OCI-M2 (cell line): ENCODE measurements around the gene HEXIM1.
"Not testable (repeated sequence)": the region's sequence is repeated elsewhere in the genome, so short reads cannot be mapped to it uniquely, and the experiment has no call there.

Experiments used
- DNase-seq: peaks from one replicate; lab custom pipeline; 2025; ENCODE audit not compliant: unreplicated experiment; lab: John Stamatoyannopoulos, UW

The HEXIM1 gene

GRCh38 chr17:45113424-45113754, 34.9 kb upstream of the HEXIM1 start:
- no peak for DNase-seq

GRCh38 chr17:45114117-45114932, 34.0 kb upstream of the HEXIM1 start:
- no peak for DNase-seq

GRCh38 chr17:45115015-45115625, 33.2 kb upstream of the HEXIM1 start:
- DNase-seq, result no peak

DNA sequence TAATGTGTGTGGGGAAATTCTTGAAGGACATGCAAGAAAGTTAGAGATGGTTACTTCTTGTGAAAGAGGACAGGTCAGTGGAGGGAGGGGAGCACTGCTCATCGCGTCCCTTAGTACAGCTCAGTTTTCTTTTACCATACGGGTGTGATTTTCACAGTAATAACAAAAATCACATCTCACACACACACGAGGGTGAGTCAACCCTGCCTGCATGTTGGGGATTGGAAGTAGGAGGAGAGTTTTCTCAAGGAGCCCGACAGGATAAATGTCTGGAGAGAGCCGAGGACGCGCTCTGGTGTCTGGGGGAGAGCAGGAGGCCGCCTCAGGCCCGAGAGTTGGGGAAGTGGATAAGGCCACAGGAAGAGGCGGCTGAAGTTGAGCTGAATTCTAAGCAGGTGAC, 32.4 kb upstream of the HEXIM1 start:
- DNase-seq, result no peak

GRCh38 chr17:45116434-45117016, 31.8 kb upstream of the HEXIM1 start:
- DNase-seq, result no peak

- DNase-seq, result no peak
Observed at GRCh38 chr17:45117334-45117733, 30.9 kb upstream of the HEXIM1 start.

- no peak for DNase-seq
Observed at GRCh38 chr17:45117848-45118646, 30.2 kb upstream of the HEXIM1 start.

- DNase-seq, result no peak
Observed at GRCh38 chr17:45118691-45119090, 29.6 kb upstream of the HEXIM1 start.

- no peak for DNase-seq
Observed at GRCh38 chr17:45119964-45120363, 28.3 kb upstream of the HEXIM1 start.

- DNase-seq, result no peak
Observed at GRCh38 chr17:45120558-45120957, 27.7 kb upstream of the HEXIM1 start.

DNA sequence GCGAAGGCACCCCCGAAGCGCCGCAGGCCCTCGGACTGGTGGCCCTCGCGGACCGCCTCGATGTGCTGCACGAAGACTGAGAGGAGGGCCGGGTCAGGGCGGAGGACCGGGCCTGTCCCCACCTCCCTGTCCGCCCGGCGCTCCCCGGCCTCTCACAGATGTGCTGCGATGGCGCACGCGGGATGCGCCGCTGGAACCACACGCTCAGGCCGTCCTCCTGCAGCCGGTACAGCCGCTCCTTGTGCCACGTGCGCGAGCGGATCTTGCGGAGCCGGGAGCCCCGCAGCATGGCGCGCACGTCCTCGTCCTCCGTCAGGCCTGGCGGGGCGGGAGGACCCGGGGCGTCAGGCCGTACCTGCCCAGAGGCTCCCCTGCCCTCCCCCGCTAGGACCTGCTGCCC, 27.2 kb upstream of the HEXIM1 start:
- no peak for DNase-seq

DNA sequence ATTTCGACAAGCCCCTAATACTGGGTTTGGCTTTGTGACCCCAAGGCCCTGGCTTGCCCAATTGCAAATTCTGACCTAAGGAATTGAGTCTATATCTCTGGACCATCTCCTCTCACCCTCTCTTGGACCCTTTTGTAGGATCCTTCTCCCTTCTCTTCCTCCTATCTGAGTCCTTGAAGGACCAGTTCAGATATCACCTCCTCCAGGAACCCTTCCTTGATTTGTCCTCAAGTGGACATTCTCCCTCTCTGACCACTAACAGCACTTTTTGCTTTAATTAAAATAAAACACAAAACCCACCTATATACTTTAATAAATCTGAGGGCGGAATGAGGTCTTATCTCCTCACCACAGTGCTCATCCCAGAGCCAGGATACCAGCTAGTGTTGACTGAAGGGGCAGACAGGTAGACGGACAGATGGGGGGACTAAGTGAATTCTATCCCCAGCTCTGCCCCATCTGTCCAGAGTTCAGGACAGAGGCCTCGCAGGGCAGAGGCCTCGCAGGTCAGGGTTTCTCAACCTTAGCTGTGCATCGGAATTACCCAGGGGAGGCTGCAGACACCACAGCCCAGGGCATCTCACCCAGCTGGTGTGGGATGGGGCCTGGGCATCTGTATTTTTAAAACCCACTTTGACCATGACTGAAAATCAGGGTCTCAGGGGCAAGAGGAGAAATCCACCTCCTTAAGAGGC, 25.1 kb upstream of the HEXIM1 start:
- DNase-seq, result no peak

DNA sequence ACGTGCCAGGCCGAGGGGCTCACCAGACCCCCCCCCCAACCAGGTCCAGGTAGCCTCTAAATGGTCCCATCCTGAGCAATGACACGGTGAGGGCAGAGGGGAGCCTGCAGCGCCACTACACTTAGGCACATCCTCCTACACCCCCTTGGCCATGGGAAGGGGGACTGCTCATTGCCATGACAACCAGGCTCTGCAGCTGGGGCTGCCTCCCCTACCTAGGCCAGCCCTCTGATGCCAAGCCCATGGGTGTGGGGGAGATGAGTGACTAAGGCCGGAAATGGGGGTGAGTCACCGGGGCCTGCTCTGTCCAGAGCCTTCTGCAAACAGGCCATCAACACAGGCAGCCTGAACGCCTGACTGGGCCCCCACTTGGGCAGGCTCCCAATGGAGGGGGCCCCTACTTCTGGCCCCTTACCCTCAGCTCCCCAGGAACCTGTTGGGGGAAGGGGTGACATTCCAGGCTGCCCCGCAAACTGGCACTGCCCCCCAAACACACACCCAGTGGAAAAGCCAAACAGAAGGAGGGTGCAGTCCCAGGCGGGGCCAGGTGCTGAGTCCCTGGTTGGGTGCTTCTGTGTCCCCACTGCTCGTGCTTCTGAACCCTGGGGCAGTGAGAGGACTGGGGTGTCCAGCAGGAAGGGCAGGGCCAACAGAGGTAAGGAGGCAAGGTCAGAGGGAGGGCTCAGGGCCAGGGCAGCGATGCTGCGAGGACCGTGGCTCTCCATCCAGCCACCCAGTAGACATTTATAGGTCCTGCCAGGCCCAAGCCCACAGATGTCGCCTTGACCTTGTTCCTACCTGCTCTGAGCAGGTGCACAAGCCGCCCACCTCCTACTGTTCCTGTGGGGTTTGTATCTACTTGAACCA, 24.1 kb upstream of the HEXIM1 start:
- DNase-seq, result no peak

DNA sequence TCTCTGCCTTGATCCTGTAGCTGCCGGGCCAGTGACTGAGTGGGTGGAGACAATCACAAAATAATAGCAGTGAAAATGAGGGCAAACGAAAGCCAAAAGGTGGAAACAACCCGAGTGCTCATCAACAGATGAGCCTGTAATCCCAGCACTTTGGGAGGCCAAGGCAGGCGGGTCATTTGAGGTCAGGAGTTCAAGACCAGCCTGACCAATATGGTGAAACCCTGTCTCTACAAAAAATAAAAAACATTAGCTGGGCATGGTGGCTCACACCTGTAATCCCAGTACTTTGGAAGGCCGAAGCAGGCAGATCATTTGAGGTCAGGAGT, 23.5 kb upstream of the HEXIM1 start:
- not testable (repeated sequence) for DNase-seq

GRCh38 chr17:45125509-45125908, 22.8 kb upstream of the HEXIM1 start:
- no peak for DNase-seq

- no peak for DNase-seq
Observed at GRCh38 chr17:45127207-45127547, 21.1 kb upstream of the HEXIM1 start.

GRCh38 chr17:45127548-45128300, 20.6 kb upstream of the HEXIM1 start:
- no peak for DNase-seq

DNA sequence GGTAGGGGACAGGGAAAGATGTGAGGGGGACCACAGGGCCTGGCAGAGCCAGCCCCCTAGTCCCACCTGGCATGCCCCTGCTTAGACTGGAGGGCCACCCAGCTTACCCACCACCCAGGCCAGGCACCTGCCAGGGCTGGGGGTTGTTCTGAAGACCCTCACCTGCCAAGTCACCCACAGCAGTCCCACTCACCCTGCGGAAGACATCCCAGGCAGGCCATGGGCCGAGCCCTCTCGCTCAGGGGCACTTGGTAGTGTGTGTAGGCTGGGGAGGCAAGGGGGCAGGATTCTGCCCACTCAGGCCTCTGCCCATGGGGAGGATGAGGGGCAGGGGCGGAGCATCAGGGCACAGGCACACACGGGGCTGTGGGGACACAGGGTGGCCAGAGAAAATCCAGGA, 19.9 kb upstream of the HEXIM1 start:
- no peak for DNase-seq

DNA sequence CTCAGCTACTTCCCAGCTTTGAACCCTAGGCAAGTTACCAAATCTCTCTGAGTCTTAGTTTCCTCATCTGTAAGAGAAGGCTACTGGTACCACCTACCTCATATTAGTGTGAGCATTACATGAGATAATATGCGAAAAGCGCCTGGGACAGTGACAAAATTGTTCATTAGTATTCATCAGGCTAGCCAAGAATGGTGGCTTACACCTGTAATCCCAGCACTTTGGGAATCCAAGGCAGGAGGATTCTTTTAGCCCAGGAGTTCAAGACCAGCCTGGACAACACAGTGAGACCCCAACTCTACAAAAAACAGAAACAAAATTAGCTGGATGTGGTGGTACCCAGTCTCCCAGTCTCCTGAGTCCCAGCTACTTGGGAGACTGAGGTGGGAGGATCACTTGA, 19.3 kb upstream of the HEXIM1 start:
- DNase-seq, result no peak
